GM06990 (cell line): Measurements from ENCODE around the gene DNAJA2.
A peak's percentile ranks its signal among the peaks of the same experiment; 100 is the strongest.

Experiments used
- DNase-seq: peaks from one replicate; pipeline ENCODE4 v3.0.0-alpha.2; 2011; ENCODE audit not compliant: insufficient read length; ENCODE audit errors: extremely low read depth
- H3K27me3 ChIP-seq: replicated peaks from 2 replicates; pipeline ENCODE4 v1.6.0; 2011; ENCODE audit warnings: low read length; ENCODE audit not compliant: control insufficient read depth, insufficient read depth
- H3K36me3 ChIP-seq: 2 replicates; pipeline ENCODE4 v1.5.1; 2011; ENCODE audit warnings: low read length; ENCODE audit not compliant: control insufficient read depth, insufficient read depth
- H3K4me3 ChIP-seq: replicated peaks from 2 replicates; pipeline ENCODE4 v1.5.1; 2011; ENCODE audit warnings: low read depth, mild to moderate bottlenecking, control low read depth, low read length
- TF ChIP-seq, protein P1 (sequence below): IDR thresholded peaks from 2 replicates; pipeline ENCODE4 v1.5.1; 2011; ENCODE audit warnings: low read length, control low read depth, mild to moderate bottlenecking, inconsistent platforms; ENCODE audit not compliant: insufficient read depth, poor library complexity, severe bottlenecking

DNAJA2 gene

DNA sequence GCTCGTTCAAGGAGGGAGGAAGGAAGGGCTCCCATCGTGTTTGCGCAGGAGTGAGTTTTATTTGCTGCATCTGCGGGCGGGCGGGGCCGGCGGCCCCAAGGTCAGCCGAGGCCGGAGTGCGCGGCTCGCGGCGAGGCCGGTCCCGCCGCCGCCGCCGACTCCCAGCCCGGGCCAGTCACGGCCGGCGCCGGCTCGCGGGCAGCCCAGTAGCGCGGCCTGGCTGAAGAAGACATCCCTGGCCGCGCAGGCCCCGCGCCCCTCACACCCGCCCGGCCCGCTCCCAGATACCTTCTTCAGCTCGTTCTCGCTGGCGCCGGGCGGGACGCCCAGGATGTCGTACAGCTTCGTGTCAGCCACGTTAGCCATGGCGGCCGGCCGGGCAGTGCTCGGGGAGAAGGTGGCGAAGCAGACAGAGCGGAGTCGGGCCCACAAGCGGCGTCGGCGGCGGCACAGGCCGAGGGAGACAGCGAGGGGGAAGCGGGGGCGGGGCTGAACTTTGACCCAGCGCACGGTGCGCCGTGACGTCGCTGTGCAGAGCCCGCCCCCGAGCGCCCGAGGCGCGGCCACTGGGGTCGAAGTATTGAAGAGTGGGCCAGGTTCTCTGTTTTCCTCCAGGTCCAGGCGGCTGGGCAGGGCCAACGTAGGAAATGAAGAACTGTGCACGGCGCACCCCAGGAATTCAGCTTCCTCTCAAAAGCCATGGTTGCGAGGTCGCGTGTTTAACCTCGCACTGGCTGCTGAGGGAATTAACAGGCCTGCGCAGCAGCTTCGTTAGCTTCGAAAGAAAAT, at the start of gene DNAJA2:
DNAJA2 (minus strand) TSS at position 468 of the 789 bp plus-strand sequence; CDS start at position 366, 102 bp downstream.
- DNase-seq, result peak; percentile 95
- TF ChIP-seq, protein P1, sequence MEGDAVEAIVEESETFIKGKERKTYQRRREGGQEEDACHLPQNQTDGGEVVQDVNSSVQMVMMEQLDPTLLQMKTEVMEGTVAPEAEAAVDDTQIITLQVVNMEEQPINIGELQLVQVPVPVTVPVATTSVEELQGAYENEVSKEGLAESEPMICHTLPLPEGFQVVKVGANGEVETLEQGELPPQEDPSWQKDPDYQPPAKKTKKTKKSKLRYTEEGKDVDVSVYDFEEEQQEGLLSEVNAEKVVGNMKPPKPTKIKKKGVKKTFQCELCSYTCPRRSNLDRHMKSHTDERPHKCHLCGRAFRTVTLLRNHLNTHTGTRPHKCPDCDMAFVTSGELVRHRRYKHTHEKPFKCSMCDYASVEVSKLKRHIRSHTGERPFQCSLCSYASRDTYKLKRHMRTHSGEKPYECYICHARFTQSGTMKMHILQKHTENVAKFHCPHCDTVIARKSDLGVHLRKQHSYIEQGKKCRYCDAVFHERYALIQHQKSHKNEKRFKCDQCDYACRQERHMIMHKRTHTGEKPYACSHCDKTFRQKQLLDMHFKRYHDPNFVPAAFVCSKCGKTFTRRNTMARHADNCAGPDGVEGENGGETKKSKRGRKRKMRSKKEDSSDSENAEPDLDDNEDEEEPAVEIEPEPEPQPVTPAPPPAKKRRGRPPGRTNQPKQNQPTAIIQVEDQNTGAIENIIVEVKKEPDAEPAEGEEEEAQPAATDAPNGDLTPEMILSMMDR, result no peak
- Histone ChIP-seq H3K27me3 (no peaks in the 10 kb centered on the region), H3K36me3 (peaks cover 7% of the 10 kb centered on the region), H3K4me3 (peak within 1 kb of the TSS; percentile 96)

DNA sequence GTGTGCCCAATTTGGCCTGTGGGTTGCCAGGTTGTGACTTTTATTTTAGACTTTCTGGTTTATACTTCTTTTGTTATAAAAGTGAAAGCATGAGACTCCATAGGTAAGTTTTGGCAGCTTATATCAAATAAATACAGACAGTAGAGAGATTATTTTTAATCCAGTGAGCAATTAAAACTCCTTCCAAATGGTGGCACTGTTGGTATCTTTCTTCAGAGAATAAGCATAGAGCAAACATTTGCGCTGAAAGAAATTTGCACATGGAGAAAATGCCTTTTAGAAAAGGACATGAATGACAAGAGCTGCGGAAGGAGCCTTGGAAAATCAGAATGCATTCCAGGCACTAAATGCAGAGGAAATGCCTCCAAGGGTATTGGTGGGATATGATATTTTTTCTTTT, 46.1 kb upstream of the DNAJA2 start:
- DNase-seq, result no peak
- Histone ChIP-seq H3K36me3 (no peaks in the 10 kb centered on the region), H3K27me3 (no peaks in the 10 kb centered on the region), H3K4me3 (no peak overlapping the region)
- TF ChIP-seq, protein P1, result no peak

- peak; percentile 83 for DNase-seq
- no peak overlapping the region for H3K4me3 ChIP-seq
- H3K36me3 ChIP-seq, result no peaks in the 10 kb centered on the region
- TF ChIP-seq, protein P1, result peak; percentile 76
- H3K27me3 ChIP-seq, result no peaks in the 10 kb centered on the region
These were observed 44.9 kb upstream of the DNAJA2 start for GRCh38 chr16:47018223-47018891.

DNA sequence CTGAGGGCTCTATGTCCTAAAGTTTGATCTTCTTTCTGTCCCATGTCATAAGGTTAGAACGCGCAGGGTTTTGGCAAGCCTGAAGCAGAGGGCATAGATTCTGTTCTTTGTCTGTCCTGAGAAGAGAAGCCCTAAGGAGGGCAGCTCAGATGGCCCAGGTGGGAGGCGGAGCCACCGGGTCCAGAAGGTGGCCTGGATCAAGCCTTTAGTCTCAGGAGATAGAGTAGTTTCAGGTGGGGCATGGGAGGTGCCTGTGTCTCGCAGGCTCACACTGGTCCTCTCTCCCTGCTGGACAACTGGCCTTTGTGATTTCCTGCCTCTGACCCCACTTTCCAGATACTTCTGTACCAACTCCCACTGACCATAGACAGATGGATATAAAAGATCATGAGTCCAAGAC, 44.2 kb upstream of the DNAJA2 start:
- Histone ChIP-seq H3K27me3 (no peaks in the 10 kb centered on the region), H3K4me3 (no peak overlapping the region), H3K36me3 (no peaks in the 10 kb centered on the region)
- DNase-seq, result peak; percentile 30
- TF ChIP-seq, protein P1, result no peak

GRCh38 chr16:47016700-47017133, 43.2 kb upstream of the DNAJA2 start:
- H3K4me3 ChIP-seq, result peak overlapping the region; percentile 14; the same call in 1 of the 2 replicates
- peak; percentile 46 for DNase-seq
- no peaks in the 10 kb centered on the region for H3K27me3 ChIP-seq
- H3K36me3 ChIP-seq, result no peaks in the 10 kb centered on the region
- TF ChIP-seq, protein P1, result no peak
